ENCODE results near the gene PARVG.

Gene PARVG

GRCh38 chr22:44155115-44155514, 25.6 kb upstream of the PARVG start:
- Histone ChIP-seq H3K27ac (ENCODE audit: low read depth, low read length) (no peak overlapping the region), H3K9me3 (ENCODE audit: insufficient read depth, low read length) (no peaks in the 10 kb centered on the region), H3K27me3 (ENCODE audit: low read length) (no peaks in the 10 kb centered on the region), H2AFZ (ENCODE audit: low read depth, low read length, severe bottlenecking) (no peak overlapping the region), H3K4me3 (ENCODE audit: insufficient read depth, low read length, poor library complexity, severe bottlenecking) (no peak overlapping the region), H3K4me2 (ENCODE audit: low read depth, low read length, poor library complexity, severe bottlenecking) (no peak overlapping the region), H3K36me3 (ENCODE audit: low read length) (no peaks in the 10 kb centered on the region), H3K79me2 (ENCODE audit: insufficient read depth, low read length) (no peaks in the 10 kb centered on the region), H3K9ac (ENCODE audit: low read length) (no peak overlapping the region), H3F3A (ENCODE audit: insufficient read depth) (no peaks in the 10 kb centered on the region), H3K9me2 (replicated peaks; ENCODE audit: insufficient read depth, low read length) (no peaks in the 10 kb centered on the region), H4K20me1 (ENCODE audit: low read depth, low read length) (no peaks in the 10 kb centered on the region)
- no peak for TF ChIP-seq CTCF (IDR thresholded peaks at IDR 0.05; ENCODE audit: insufficient read depth, low read length, poor library complexity, severe bottlenecking)
- no peak for TF ChIP-seq EZH2phosphoT487 (conservative IDR thresholded peaks at IDR 0.05; ENCODE audit: low read length)

GRCh38 chr22:44157916-44158618, 22.7 kb upstream of the PARVG start:
- no peaks in the 10 kb centered on the region for H3K9me2 ChIP-seq (replicated peaks; ENCODE audit: insufficient read depth, low read length)
- no peak overlapping the region for H3K9ac ChIP-seq (ENCODE audit: low read length)

GRCh38 chr22:44158816-44159215, 21.9 kb upstream of the PARVG start:
- Histone ChIP-seq H3K9ac (ENCODE audit: low read length) (no peak overlapping the region), H3K36me3 (ENCODE audit: low read length) (no peaks in the 10 kb centered on the region), H3K4me2 (ENCODE audit: low read depth, low read length, poor library complexity, severe bottlenecking) (no peak overlapping the region), H4K20me1 (ENCODE audit: low read depth, low read length) (no peaks in the 10 kb centered on the region), H3K79me2 (ENCODE audit: insufficient read depth, low read length) (no peaks in the 10 kb centered on the region), H3K27me3 (ENCODE audit: low read length) (no peaks in the 10 kb centered on the region), H3K9me2 (replicated peaks; ENCODE audit: insufficient read depth, low read length) (no peaks in the 10 kb centered on the region), H3F3A (ENCODE audit: insufficient read depth) (no peaks in the 10 kb centered on the region), H3K4me3 (ENCODE audit: insufficient read depth, low read length, poor library complexity, severe bottlenecking) (no peak overlapping the region), H3K27ac (ENCODE audit: low read depth, low read length) (no peak overlapping the region), H3K9me3 (ENCODE audit: insufficient read depth, low read length) (no peaks in the 10 kb centered on the region), H2AFZ (ENCODE audit: low read depth, low read length, severe bottlenecking) (no peak overlapping the region)
- TF ChIP-seq EZH2phosphoT487 (conservative IDR thresholded peaks at IDR 0.05; ENCODE audit: low read length): no peak
- no peak for TF ChIP-seq CTCF (IDR thresholded peaks at IDR 0.05; ENCODE audit: insufficient read depth, low read length, poor library complexity, severe bottlenecking)

More at GRCh38 chr22:44157916-44158618, 22.7 kb upstream of the PARVG start:
- Histone ChIP-seq H3K9me3 (ENCODE audit: insufficient read depth, low read length) (no peaks in the 10 kb centered on the region), H3K79me2 (ENCODE audit: insufficient read depth, low read length) (no peaks in the 10 kb centered on the region), H3F3A (ENCODE audit: insufficient read depth) (no peaks in the 10 kb centered on the region), H3K4me2 (ENCODE audit: low read depth, low read length, poor library complexity, severe bottlenecking) (no peak overlapping the region), H3K27ac (ENCODE audit: low read depth, low read length) (no peak overlapping the region), H4K20me1 (ENCODE audit: low read depth, low read length) (no peaks in the 10 kb centered on the region), H3K36me3 (ENCODE audit: low read length) (no peaks in the 10 kb centered on the region), H2AFZ (ENCODE audit: low read depth, low read length, severe bottlenecking) (no peak overlapping the region), H3K27me3 (ENCODE audit: low read length) (no peaks in the 10 kb centered on the region), H3K4me3 (ENCODE audit: insufficient read depth, low read length, poor library complexity, severe bottlenecking) (no peak overlapping the region)
- TF ChIP-seq EZH2phosphoT487 (conservative IDR thresholded peaks at IDR 0.05; ENCODE audit: low read length) (no peak), CTCF (IDR thresholded peaks at IDR 0.05; ENCODE audit: insufficient read depth, low read length, poor library complexity, severe bottlenecking) (no peak)

Data from SU-DHL-6 (cell line).